ENCODE results near the gene CCL4.

DNA sequence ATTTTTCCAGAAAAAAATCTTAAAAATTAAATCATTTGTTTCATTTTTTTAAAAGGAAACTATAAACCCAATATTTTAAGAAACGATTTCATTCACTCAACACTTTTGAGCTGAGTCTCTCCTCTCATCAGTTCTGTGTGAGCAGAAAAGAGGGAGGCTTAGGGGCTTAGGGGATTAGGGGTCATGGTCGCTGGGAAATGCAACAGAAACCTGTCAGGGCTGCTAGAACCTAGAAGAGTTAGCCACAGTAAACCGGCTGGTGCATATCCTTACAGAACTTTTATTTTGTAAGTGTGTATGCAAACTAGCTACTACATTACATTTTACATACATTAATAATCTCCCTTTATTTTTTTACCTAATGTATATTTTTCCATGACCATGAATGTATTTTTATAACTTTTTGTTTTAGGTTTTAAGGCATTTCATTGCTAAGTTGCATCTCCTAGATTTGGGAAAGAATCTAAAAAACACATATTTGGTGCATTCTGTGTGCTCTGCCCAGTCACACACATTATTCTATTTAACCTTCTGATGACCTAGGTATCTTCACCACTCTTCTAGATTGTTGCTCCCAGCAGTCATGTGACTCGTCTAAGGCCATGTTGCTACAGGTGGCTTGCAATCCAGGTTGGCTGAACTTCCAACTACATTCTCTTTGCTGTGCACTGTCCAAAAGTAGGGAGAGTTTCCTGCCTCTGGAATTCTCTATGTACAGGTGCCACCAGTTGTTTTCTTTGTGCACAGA, 48.4 kb downstream of the CCL4 start:
- TF ChIP-seq, protein P1, sequence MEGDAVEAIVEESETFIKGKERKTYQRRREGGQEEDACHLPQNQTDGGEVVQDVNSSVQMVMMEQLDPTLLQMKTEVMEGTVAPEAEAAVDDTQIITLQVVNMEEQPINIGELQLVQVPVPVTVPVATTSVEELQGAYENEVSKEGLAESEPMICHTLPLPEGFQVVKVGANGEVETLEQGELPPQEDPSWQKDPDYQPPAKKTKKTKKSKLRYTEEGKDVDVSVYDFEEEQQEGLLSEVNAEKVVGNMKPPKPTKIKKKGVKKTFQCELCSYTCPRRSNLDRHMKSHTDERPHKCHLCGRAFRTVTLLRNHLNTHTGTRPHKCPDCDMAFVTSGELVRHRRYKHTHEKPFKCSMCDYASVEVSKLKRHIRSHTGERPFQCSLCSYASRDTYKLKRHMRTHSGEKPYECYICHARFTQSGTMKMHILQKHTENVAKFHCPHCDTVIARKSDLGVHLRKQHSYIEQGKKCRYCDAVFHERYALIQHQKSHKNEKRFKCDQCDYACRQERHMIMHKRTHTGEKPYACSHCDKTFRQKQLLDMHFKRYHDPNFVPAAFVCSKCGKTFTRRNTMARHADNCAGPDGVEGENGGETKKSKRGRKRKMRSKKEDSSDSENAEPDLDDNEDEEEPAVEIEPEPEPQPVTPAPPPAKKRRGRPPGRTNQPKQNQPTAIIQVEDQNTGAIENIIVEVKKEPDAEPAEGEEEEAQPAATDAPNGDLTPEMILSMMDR (IDR thresholded peaks at IDR 0.05): no peak
- TF ChIP-seq EP300 (IDR thresholded peaks at IDR 0.05): no peak
